ENCODE data around the gene TICAM2.
A peak's percentile ranks its signal among the peaks of the same experiment; 100 is the strongest.
"Not testable (repeated sequence)": the region's sequence is repeated elsewhere in the genome, so short reads cannot be mapped to it uniquely, and the experiment has no call there.

Gene TICAM2

GRCh38 chr5:115601701-115602590 is at the start of gene TICAM2:
TSS of gene TICAM2 (minus strand) at chr5:115602479. CDS start at chr5:115581256, 21,223 bp downstream.
- peak; percentile 58 for DNase-seq

- DNase-seq: no peak
Measured at GRCh38 chr5:115649541-115649940, 47.3 kb upstream of the TICAM2 start.

- DNase-seq: no peak
Measured at GRCh38 chr5:115648056-115648455, 45.8 kb upstream of the TICAM2 start.

- DNase-seq: not testable (repeated sequence)
Measured at GRCh38 chr5:115645386-115645785, 43.1 kb upstream of the TICAM2 start.

GRCh38 chr5:115644046-115644445 is 41.8 kb upstream of the TICAM2 start:
- DNase-seq: no peak

- DNase-seq: no peak
Measured at GRCh38 chr5:115641948-115642347, 39.7 kb upstream of the TICAM2 start.

- no peak for DNase-seq
Measured at GRCh38 chr5:115640274-115640673, 38.0 kb upstream of the TICAM2 start.

GRCh38 chr5:115639377-115639776 is 37.1 kb upstream of the TICAM2 start:
- no peak for DNase-seq

GRCh38 chr5:115637507-115637906 is 35.2 kb upstream of the TICAM2 start:
- DNase-seq: no peak

GRCh38 chr5:115636008-115636407 is 33.7 kb upstream of the TICAM2 start:
- DNase-seq: no peak

- DNase-seq: peak; percentile 79
Measured at GRCh38 chr5:115634343-115635132, 32.3 kb upstream of the TICAM2 start.

GRCh38 chr5:115629903-115630302 is 27.6 kb upstream of the TICAM2 start:
- DNase-seq: no peak

GRCh38 chr5:115627295-115627865 is 25.1 kb upstream of the TICAM2 start:
- no peak for DNase-seq

- no peak for DNase-seq
Measured at GRCh38 chr5:115626445-115626823, 24.2 kb upstream of the TICAM2 start.

- DNase-seq: peak; percentile 100
Measured at GRCh38 chr5:115625579-115626444, 23.5 kb upstream of the TICAM2 start, which contains the start of gene TMED7. TSS of gene TMED7 (minus strand) at chr5:115626036. CDS start at chr5:115625792, 244 bp downstream.

GRCh38 chr5:115624994-115625393 is 22.7 kb upstream of the TICAM2 start:
- DNase-seq: no peak

- no peak for DNase-seq
Measured at GRCh38 chr5:115623658-115624057, 21.4 kb upstream of the TICAM2 start.

GRCh38 chr5:115621365-115621900 is 19.2 kb upstream of the TICAM2 start:
- no peak for DNase-seq

- no peak for DNase-seq
Measured at GRCh38 chr5:115616892-115617291, 14.6 kb upstream of the TICAM2 start.

- no peak for DNase-seq
Measured at GRCh38 chr5:115616472-115616871, 14.2 kb upstream of the TICAM2 start.

- no peak for DNase-seq
Measured at GRCh38 chr5:115611873-115612272, 9.6 kb upstream of the TICAM2 start.

GRCh38 chr5:115607935-115608334 is 5.7 kb upstream of the TICAM2 start:
- DNase-seq: no peak

All from stimulated activated CD4-positive, alpha-beta T cell treated with anti-CD3 and anti-CD28 coated beads, Interleukin-12 subunit alpha, Interleukin-12 subunit beta, amount 100 ng/mL, for 4 hours (primary cell).